ENCODE measurements around the gene NAT16. TPM values are rescaled to one million over a fixed set of nuclear protein-coding genes. Genes with fewer than 3 reads are reported as not detected.

Gene NAT16
- total and polyA plus RNA-seq, 2 of the 4 experiments (the other 2 are of a cell fraction) = 0.05 TPM; not detected in 1

- H3K9ac ChIP-seq (ENCODE audit: low read depth, low read length) = no peak overlapping the region
- H3K56ac ChIP-seq (ENCODE audit: extremely low read depth, insufficient read depth, low read length) = no peak overlapping the region
- no peak overlapping the region for H3K4me3 ChIP-seq (ENCODE audit: insufficient read depth, low read depth, low read length)
- no peak overlapping the region for H2BK20ac ChIP-seq (ENCODE audit: low read depth, low read length)
- H2BK5ac ChIP-seq (ENCODE audit: low read depth, low read length, poor library complexity, severe bottlenecking) = no peak overlapping the region
- H3K36me3 ChIP-seq (ENCODE audit: control insufficient read depth, insufficient read depth, low read length) = peaks cover 1% of the 10 kb centered on the region; the same call in 1 of the 2 replicates
- no peak for ATAC-seq (ENCODE audit: low read depth)
- no peak overlapping the region for H2AK5ac ChIP-seq (ENCODE audit: low read depth, low read length)
- no peak for DNase-seq
- H3K9me1 ChIP-seq (ENCODE audit: insufficient read depth, low read length) = peaks cover 14% of the 10 kb centered on the region
- dilution Hi-C loops (cut with HindIII; ENCODE audit: low sequenced_read_pairs, unreplicated experiment) (no loop called here), intact Hi-C loops (cut with micrococcal nuclease) (no loop called here), in situ Hi-C loops (cut with MboI; ENCODE audit: low sequenced_read_pairs) (no loop called here)
- H2BK15ac ChIP-seq (ENCODE audit: low read depth, low read length) = no peak overlapping the region
- no peak overlapping the region for H3K27ac ChIP-seq (ENCODE audit: insufficient read depth, low read length)
- no peak overlapping the region for H2AK9ac ChIP-seq (replicated peaks; ENCODE audit: low read depth, low read length, poor library complexity)
- H3K4me1 ChIP-seq (ENCODE audit: control insufficient read depth, insufficient read depth, low read length) = peaks cover 18% of the 10 kb centered on the region
- ChIA-PET CTCF (no interaction called here), POLR2A (ENCODE audit: unreplicated experiment) (no interaction called here)
- no peaks in the 10 kb centered on the region for H3K9me3 ChIP-seq (ENCODE audit: control insufficient read depth, insufficient read depth, low read length)
- H2AFZ ChIP-seq (replicated peaks; ENCODE audit: low read length, poor library complexity) = peak overlapping the region; percentile 69
- no peak overlapping the region for H2BK120ac ChIP-seq (ENCODE audit: low read depth, low read length)
- H4K8ac ChIP-seq (ENCODE audit: low read depth in 2 of 2, low read length in 2 of 2) = no peak overlapping the region
- BruUV-seq (replicated peaks) = no TSS peak
- peaks cover 42% of the 10 kb centered on the region for H3K27me3 ChIP-seq (ENCODE audit: control insufficient read depth, insufficient read depth, low read length)
- no peak overlapping the region for H3K4me2 ChIP-seq (ENCODE audit: low read depth, low read length)
- WGBS, 2 experiments (ENCODE audit: extremely low coverage in 2 of 2, insufficient read length in 1 of 2) = no CpG with 5 or more reads among the region's 11 CpGs
- H3K14ac ChIP-seq (replicated peaks; ENCODE audit: low read depth, low read length) = no peak overlapping the region
- H4K20me1 ChIP-seq (ENCODE audit: insufficient read depth, low read length) = peaks cover 14% of the 10 kb centered on the region; the same call in 1 of the 2 replicates
- no peak overlapping the region for H3K4ac ChIP-seq (ENCODE audit: low read depth, low read length)
- no peak overlapping the region for H3K18ac ChIP-seq (ENCODE audit: low read depth, low read length)
- no peak overlapping the region for H3K23ac ChIP-seq (ENCODE audit: low read depth, low read length)
- TF ChIP-seq RAD21 (IDR thresholded peaks at IDR 0.05; ENCODE audit: low read length) (no peak), BHLHE40 (IDR thresholded peaks at IDR 0.05; ENCODE audit: low read depth, low read length) (no peak), SMC3 (IDR thresholded peaks at IDR 0.05; ENCODE audit: low read depth, low read length) (no peak), MAZ (IDR thresholded peaks at IDR 0.05; ENCODE audit: borderline replicate concordance, low read depth, low read length) (no peak), MAFK (IDR thresholded peaks at IDR 0.05; ENCODE audit: low read depth, low read length) (no peak), RFX5 (IDR thresholded peaks at IDR 0.05; ENCODE audit: low read depth, low read length) (no peak), RCOR1 (IDR thresholded peaks at IDR 0.05; ENCODE audit: insufficient replicate concordance, low read length) (no peak), ELK1 (IDR thresholded peaks at IDR 0.05; ENCODE audit: borderline replicate concordance, low read depth, low read length) (no peak), FOS (IDR thresholded peaks at IDR 0.05; ENCODE audit: low read depth, low read length) (no peak), CHD1 (IDR thresholded peaks at IDR 0.05; ENCODE audit: low read depth, low read length) (no peak), CEBPB (IDR thresholded peaks at IDR 0.05; ENCODE audit: low read depth, low read length) (no peak), POLR2A (IDR thresholded peaks at IDR 0.05; ENCODE audit: low read depth, low read length) (no peak), NFE2L2 (IDR thresholded peaks at IDR 0.05; ENCODE audit: low read depth, low read length) (no peak), MXI1 (IDR thresholded peaks at IDR 0.05; ENCODE audit: borderline replicate concordance, low read depth, low read length) (no peak)
- peaks cover 0 to 3% of the 10 kb centered on the region in 2 experiments; a peak in 1 of 4 replicates for H3K79me1 ChIP-seq (ENCODE audit: low read depth in 1 of 2, low read length in 2 of 2)
- H4K91ac ChIP-seq (ENCODE audit: insufficient read depth, low read depth, low read length) = no peak overlapping the region
- no peak overlapping the region for H4K5ac ChIP-seq (ENCODE audit: low read depth, low read length)
These were observed 13.5 kb downstream of the NAT16 start for GRCh38 chr7:101166648-101166908.
